ENCODE data around the gene KIR3DL1.
"Not testable (repeated sequence)": the region's sequence is repeated elsewhere in the genome, so short reads cannot be mapped to it uniquely, and the experiment has no call there.

DNA sequence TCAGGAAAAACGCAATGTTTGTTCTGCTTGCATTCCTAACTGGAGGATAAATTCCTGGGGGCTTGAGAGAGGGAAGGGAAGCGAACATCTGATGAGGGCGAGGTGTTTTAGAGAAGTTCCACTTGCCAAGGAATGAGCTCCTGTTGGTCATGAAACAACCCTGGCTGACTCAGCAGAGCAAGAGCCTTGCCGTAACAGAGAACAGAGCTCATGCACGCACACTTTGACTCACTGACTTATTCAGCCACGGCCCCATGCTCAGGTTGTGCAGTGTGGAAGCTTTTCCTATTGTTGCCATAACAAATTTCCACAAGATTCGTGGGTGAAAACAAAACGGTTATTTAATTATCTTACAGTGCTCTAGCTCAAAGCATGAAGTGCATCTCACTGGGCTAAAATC, 26.9 kb downstream of the KIR3DL1 start:
- TF ChIP-seq CTCF (conservative IDR thresholded peaks at IDR 0.05; ENCODE audit: low read length); EZH2phosphoT487 (IDR thresholded peaks at IDR 0.05; ENCODE audit: borderline replicate concordance, low read depth, low read length): not testable (repeated sequence)
